Heart left ventricle (tissue), 13 donors: ENCODE data around the gene BAIAP2.

Experiments used
- POLR2A ChIP-seq, 2 donors: fragments of 450-650 bp; IDR thresholded peaks; one replicate each; pipeline ENCODE4 v1.6.1; 2017; ENCODE audit warnings: antibody characterized with exemption in 2 of 2, mild to moderate bottlenecking in 2 of 2, moderate library complexity in 2 of 2
- TF ChIP-seq, protein P1 (sequence below), 12 donors: fragments of 200-600 bp; sonication (generic) in 4 of 12; IDR thresholded peaks; one replicate each; pipeline versions ENCODE4 v1.5.0 to v1.8.0; 2018 to 2022; ENCODE audit warnings: antibody characterized with exemption in 12 of 12, mild to moderate bottlenecking in 5 of 12
- donor health status: ischemic (EF 13 %, LVEDD 7.1; RV severe dilation, severe dysfunction).
- donor health status: DM: no; HTN: yes; CAD: no.
- donor health status: DM: no; HTN: no; CAD: no.
- donor health status: ischemic (EF 25% LVEDD 6.9; RV normal size, moderate dysfunction).
- donor health status: ischemic (EF 25% LVEDD 5.7; RV mildly dilated, moderate dysfunction).
- donor health status: ischemic (EF 35%, LVEDD 5.7; RV mildly dilated, moderate dysfunction).
- donor health status: nonischemic (EF 11% LVEDD 7.7; RV severe dilation, severe dysfunction).
- donor health status: DM: yes; HTN: yes; CAD: no.
- donor health status: PGD.
- donor health status: ischemic (EF 29% LVEDD 5.4; RV normal size, mild dysfunction).
- donor health status: nonischemic (EF 23%, LVEDD 6.1; RV moderate dilation, normal function).

DNA sequence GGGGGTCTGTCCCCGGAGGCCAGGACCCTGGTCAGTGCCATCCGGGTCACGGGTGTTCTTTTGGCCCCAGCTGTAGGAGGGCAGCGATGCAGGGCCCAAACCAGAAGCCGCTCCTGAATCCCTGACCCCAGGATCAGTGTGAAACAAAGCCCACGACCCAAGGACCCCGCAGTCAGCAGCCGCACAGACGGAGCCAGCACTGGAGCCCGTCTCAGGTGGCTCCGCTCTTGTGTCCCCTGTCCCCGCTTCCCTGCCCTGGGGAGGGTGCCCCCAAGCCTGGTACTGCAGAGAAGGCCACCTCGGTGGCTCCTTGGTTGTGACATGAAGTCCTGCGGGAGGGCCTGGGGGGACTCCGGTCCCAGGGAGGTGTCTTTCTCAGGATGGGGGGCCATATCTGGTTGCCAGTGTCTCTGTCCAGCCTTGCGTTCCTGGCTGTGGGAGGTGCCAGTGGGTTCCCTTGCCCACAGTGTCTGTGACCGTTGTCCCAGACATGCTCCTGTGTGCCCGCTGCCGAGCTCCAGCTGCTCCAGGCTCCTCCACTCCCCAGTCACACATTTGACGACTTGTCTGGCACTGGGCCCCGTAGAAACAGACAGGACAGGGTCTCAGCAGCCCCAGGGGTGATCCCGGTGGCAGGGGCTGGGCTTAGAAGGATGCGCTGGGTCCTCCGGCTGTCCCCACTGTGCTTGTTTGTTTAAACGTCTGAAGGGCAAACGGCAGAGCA is 33.6 kb downstream of the BAIAP2 start:
- TF ChIP-seq, protein P1, sequence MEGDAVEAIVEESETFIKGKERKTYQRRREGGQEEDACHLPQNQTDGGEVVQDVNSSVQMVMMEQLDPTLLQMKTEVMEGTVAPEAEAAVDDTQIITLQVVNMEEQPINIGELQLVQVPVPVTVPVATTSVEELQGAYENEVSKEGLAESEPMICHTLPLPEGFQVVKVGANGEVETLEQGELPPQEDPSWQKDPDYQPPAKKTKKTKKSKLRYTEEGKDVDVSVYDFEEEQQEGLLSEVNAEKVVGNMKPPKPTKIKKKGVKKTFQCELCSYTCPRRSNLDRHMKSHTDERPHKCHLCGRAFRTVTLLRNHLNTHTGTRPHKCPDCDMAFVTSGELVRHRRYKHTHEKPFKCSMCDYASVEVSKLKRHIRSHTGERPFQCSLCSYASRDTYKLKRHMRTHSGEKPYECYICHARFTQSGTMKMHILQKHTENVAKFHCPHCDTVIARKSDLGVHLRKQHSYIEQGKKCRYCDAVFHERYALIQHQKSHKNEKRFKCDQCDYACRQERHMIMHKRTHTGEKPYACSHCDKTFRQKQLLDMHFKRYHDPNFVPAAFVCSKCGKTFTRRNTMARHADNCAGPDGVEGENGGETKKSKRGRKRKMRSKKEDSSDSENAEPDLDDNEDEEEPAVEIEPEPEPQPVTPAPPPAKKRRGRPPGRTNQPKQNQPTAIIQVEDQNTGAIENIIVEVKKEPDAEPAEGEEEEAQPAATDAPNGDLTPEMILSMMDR (IDR thresholded peaks at IDR 0.05), result no peak
- no peak for TF ChIP-seq POLR2A (IDR thresholded peaks at IDR 0.05)
